WTC11 (cell line): ENCODE data around the gene GAGE1. TPM values are rescaled to one million over a fixed set of nuclear protein-coding genes. Genes with fewer than 3 reads are reported as not detected.

ENCODE experiments used
- ATAC-seq: fragments of 200-7000 bp; cut with Tn5 transposase; 2 replicates; pipeline ENCODE4 v1.10.0; 2021; ENCODE audit warnings: mild to moderate bottlenecking, moderate library complexity
- CTCF ChIA-PET: fragments of 300-600 bp; sonication (Branson Sonifier 250); formaldehyde crosslinking; loops from one replicate; lab custom pipeline; 2021; ENCODE audit warnings: antibody characterized with exemption; lab: Charles Lee
- POLR2A ChIA-PET: fragments of 350-600 bp; sonication (Branson Sonifier 250); formaldehyde crosslinking; loops from one replicate; lab custom pipeline; 2021; ENCODE audit warnings: antibody characterized with exemption; lab: Charles Lee
- DNase-seq: peaks from one replicate; pipeline ENCODE4 v3.0.0; 2021; ENCODE audit warnings: low spot score
- H3K27ac Mint-ChIP-seq: 2 replicates; pipeline ENCODE4 v1.8.0; 2021; ENCODE audit warnings: mixed read lengths
- H3K27me3 Mint-ChIP-seq: 2 replicates; pipeline ENCODE4 v1.8.0; 2021; ENCODE audit warnings: low read depth, mild to moderate bottlenecking, moderate library complexity, mixed read lengths
- H3K36me3 Mint-ChIP-seq: 2 replicates; pipeline ENCODE4 v1.8.0; 2021; ENCODE audit warnings: mixed read lengths
- H3K4me1 Mint-ChIP-seq: 2 replicates; pipeline ENCODE4 v1.8.0; 2022; ENCODE audit warnings: mixed read lengths
- H3K4me3 Mint-ChIP-seq: 2 replicates; pipeline ENCODE4 v1.8.0; 2021; ENCODE audit warnings: mild to moderate bottlenecking, moderate library complexity, mixed read lengths
- H3K9me3 Mint-ChIP-seq: 2 replicates; pipeline ENCODE4 v1.8.0; 2021; ENCODE audit warnings: mixed read lengths
- CDX4 ChIP-seq: fragments of 250-450 bp; sonication (Bioruptor Pico); IDR thresholded peaks from 2 replicates; pipeline ENCODE4 v1.9.0; 2021; ENCODE audit warnings: moderate library complexity, mild to moderate bottlenecking, inconsistent platforms, borderline replicate concordance
- E2F1 ChIP-seq: sonication (generic); formaldehyde crosslinking; IDR thresholded peaks from 2 replicates; pipeline ENCODE4 v1.8.0; 2022; ENCODE audit warnings: mild to moderate bottlenecking, missing genetic modification reagents
- GRHL2 ChIP-seq: fragments of 250-450 bp; sonication (Bioruptor Pico); IDR thresholded peaks from 2 replicates; pipeline ENCODE4 v1.8.0; 2022; ENCODE audit warnings: mild to moderate bottlenecking, moderate library complexity; ENCODE audit not compliant: insufficient replicate concordance, severe bottlenecking
- JAZF1 ChIP-seq: fragments of 250-450 bp; sonication (Bioruptor Pico); IDR thresholded peaks from 2 replicates; pipeline ENCODE4 v1.9.0; 2021; ENCODE audit warnings: moderate library complexity, mild to moderate bottlenecking, inconsistent platforms
- JUN ChIP-seq: sonication (generic); formaldehyde crosslinking; IDR thresholded peaks from 2 replicates; pipeline ENCODE4 v1.8.0; 2023; ENCODE audit warnings: mild to moderate bottlenecking, missing genetic modification reagents
- NFE2L1 ChIP-seq: sonication (generic); formaldehyde crosslinking; IDR thresholded peaks from 2 replicates; pipeline ENCODE4 v1.8.1; 2023; ENCODE audit warnings: missing genetic modification reagents
- NR3C1 ChIP-seq: sonication (generic); formaldehyde crosslinking; conservative IDR thresholded peaks from 2 replicates; pipeline ENCODE4 v1.8.1; 2023; ENCODE audit warnings: low read depth, mild to moderate bottlenecking, missing genetic modification reagents
- PRRX2 ChIP-seq: fragments of 250-450 bp; sonication (Bioruptor Pico); IDR thresholded peaks from 2 replicates; pipeline ENCODE4 v1.8.0; 2021; ENCODE audit warnings: mild to moderate bottlenecking
- RELA ChIP-seq: sonication (generic); formaldehyde crosslinking; IDR thresholded peaks from 2 replicates; pipeline ENCODE4 v1.8.1; 2022; ENCODE audit warnings: missing genetic modification reagents, mild to moderate bottlenecking, borderline replicate concordance
- RORB ChIP-seq: fragments of 250-450 bp; sonication (Bioruptor Pico); IDR thresholded peaks from 2 replicates; pipeline ENCODE4 v1.9.0; 2021; ENCODE audit warnings: mild to moderate bottlenecking
- SMAD3 ChIP-seq: sonication (generic); formaldehyde crosslinking; IDR thresholded peaks from 2 replicates; pipeline ENCODE4 v1.8.0; 2022; ENCODE audit warnings: missing genetic modification reagents, mild to moderate bottlenecking, borderline replicate concordance
- USF2 ChIP-seq: sonication (generic); formaldehyde crosslinking; IDR thresholded peaks from 2 replicates; pipeline ENCODE4 v1.8.1; 2023; ENCODE audit warnings: mild to moderate bottlenecking, missing genetic modification reagents, moderate library complexity
- ZNF232 ChIP-seq: sonication (generic); formaldehyde crosslinking; IDR thresholded peaks from 2 replicates; pipeline ENCODE4 v1.8.0; 2022; ENCODE audit warnings: mild to moderate bottlenecking, missing genetic modification reagents
- ZNF512 ChIP-seq: sonication (generic); formaldehyde crosslinking; IDR thresholded peaks from 2 replicates; pipeline ENCODE4 v1.8.1; 2022; ENCODE audit warnings: missing genetic modification reagents, borderline replicate concordance
- ZNF532 ChIP-seq: fragments of 250-450 bp; sonication (Bioruptor Pico); IDR thresholded peaks from 2 replicates; pipeline ENCODE4 v1.9.0; 2021; ENCODE audit warnings: mild to moderate bottlenecking, borderline replicate concordance
- total RNA-seq: library from RNA; stranded (reverse); gene quantifications from 3 replicates; pipeline ENCODE4 v1.2.3, GENCODE V29; 2021

The GAGE1 gene
- total RNA-seq, 1 experiment from 2014 or later, result 1.2 TPM

GRCh38 chrX:49610718-49611310, 12.0 kb downstream of the GAGE1 start:
- H3K27me3 Mint-ChIP-seq, result no peaks in the 10 kb centered on the region
- no peak for TF ChIP-seq GRHL2
- TF ChIP-seq ZNF532 (CRISPR knock-in tag), result no peak
- TF ChIP-seq ZNF232, result no peak
- TF ChIP-seq RELA (CRISPR knock-in tag), result no peak
- TF ChIP-seq ZNF512 (CRISPR knock-in tag), result no peak
- TF ChIP-seq, all 79 proteins: peak for 0
- ChIA-PET CTCF (no interaction called here), POLR2A (no interaction called here)
- no peak overlapping the region for H3K4me3 Mint-ChIP-seq
- H3K36me3 Mint-ChIP-seq, result no peaks in the 10 kb centered on the region
- H3K9me3 Mint-ChIP-seq, result peaks cover 8% of the 10 kb centered on the region
- no peak for DNase-seq
- no peak overlapping the region for H3K27ac Mint-ChIP-seq
- H3K4me1 Mint-ChIP-seq, result no peaks in the 10 kb centered on the region
- no peak for ATAC-seq

GRCh38 chrX:49618574-49618973, 19.8 kb downstream of the GAGE1 start:
- DNase-seq, result no peak
- no peak for TF ChIP-seq PRRX2
- TF ChIP-seq JAZF1 (CRISPR knock-in tag), result no peak
- TF ChIP-seq CDX4 (CRISPR knock-in tag), result no peak
- TF ChIP-seq USF2 (CRISPR knock-in tag), result no peak
- no peak for TF ChIP-seq E2F1 (CRISPR knock-in tag)
- no peak for TF ChIP-seq NFE2L1 (CRISPR knock-in tag)
- no peak for TF ChIP-seq JUN (CRISPR knock-in tag)
- TF ChIP-seq RORB (CRISPR knock-in tag), result no peak
- no peak for TF ChIP-seq ZNF232
- no peak for TF ChIP-seq NR3C1 (CRISPR knock-in tag)
- TF ChIP-seq SMAD3 (CRISPR knock-in tag), result no peak
- ChIA-PET CTCF (no interaction called here), POLR2A (no interaction called here)
- no peak overlapping the region for H3K27ac Mint-ChIP-seq
- no peaks in the 10 kb centered on the region for H3K9me3 Mint-ChIP-seq
- ATAC-seq, result no peak
- H3K27me3 Mint-ChIP-seq, result peaks cover 2% of the 10 kb centered on the region; the same call in 1 of the 2 replicates
- H3K4me1 Mint-ChIP-seq, result no peaks in the 10 kb centered on the region
- H3K36me3 Mint-ChIP-seq, result no peaks in the 10 kb centered on the region
- no peak overlapping the region for H3K4me3 Mint-ChIP-seq
